Immature natural killer cell (primary cell): ENCODE data around the gene GABRA4. TPM values are rescaled to one million over a fixed set of nuclear protein-coding genes. Genes with fewer than 3 reads are reported as not detected.
A peak's percentile ranks its signal among the peaks of the same experiment; 100 is the strongest.

ENCODE experiments used
- DNase-seq, 3 donors: peaks; one replicate each; pipeline ENCODE4 v3.0.0; 2022; ENCODE audit warnings: mixed read lengths in 1 of 3
- H3K27ac Mint-ChIP-seq, 6 donors: one replicate each; pipeline ENCODE4 v1.8.0; 2020; ENCODE audit warnings: mixed read lengths in 6 of 6, mild to moderate bottlenecking in 5 of 6, inconsistent platforms in 4 of 6, moderate library complexity in 3 of 6
- H3K27me3 Mint-ChIP-seq, 3 donors: one replicate each; pipeline ENCODE4 v1.8.0; 2020 to 2021; ENCODE audit warnings: low read depth in 3 of 3, mild to moderate bottlenecking in 3 of 3, mixed read lengths in 3 of 3, moderate library complexity in 3 of 3, inconsistent platforms in 1 of 3
- H3K36me3 Mint-ChIP-seq, 3 donors: one replicate each; pipeline ENCODE4 v1.8.0; 2020; ENCODE audit warnings: mixed read lengths in 3 of 3, inconsistent platforms in 2 of 3, mild to moderate bottlenecking in 2 of 3
- H3K4me1 Mint-ChIP-seq, 2 donors: one replicate each; pipeline ENCODE4 v1.8.0; 2020; ENCODE audit warnings: inconsistent platforms in 2 of 2, mild to moderate bottlenecking in 2 of 2, mixed read lengths in 2 of 2, moderate library complexity in 1 of 2
- H3K4me3 Mint-ChIP-seq, 5 donors: one replicate each; pipeline ENCODE4 v1.8.0; 2020; ENCODE audit warnings: mild to moderate bottlenecking in 5 of 5, mixed read lengths in 5 of 5, inconsistent platforms in 3 of 5, moderate library complexity in 3 of 5
- H3K9me3 Mint-ChIP-seq, 6 donors: one replicate each; pipeline ENCODE4 v1.8.0; 2020; ENCODE audit warnings: mild to moderate bottlenecking in 6 of 6, mixed read lengths in 6 of 6, inconsistent platforms in 4 of 6, moderate library complexity in 3 of 6
- polyA plus RNA-seq, 3 donors: library from polyadenylated mRNA; unstranded; fragments of 300-500 nt; fragmentation: Illumina TruSeq; gene quantifications; one replicate each; pipeline ENCODE4 v1.2.3, GENCODE V29; 2021

GABRA4 gene
- polyA plus RNA-seq, 3 donors from 2014 or later = not detected

DNA sequence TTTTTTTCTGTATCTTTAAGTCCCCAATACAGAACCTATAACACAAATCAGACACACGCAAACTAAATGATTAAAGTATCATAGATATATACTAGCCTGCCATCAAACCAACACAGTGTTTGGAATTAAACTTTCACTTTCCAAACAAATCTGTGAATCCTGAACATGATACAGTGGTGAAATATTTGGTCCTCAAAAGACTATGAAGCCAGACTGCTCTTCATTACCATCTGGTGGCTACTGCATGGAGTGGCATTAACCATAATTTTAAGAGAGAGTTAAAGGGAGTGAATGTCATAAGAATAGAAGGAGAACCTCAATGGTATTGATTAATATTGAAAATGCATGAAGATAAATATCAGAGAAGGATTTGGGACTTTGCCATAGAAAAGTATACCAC is 9.2 kb upstream of the GABRA4 start:
- no peak overlapping the region for H3K4me3 Mint-ChIP-seq
- no peak overlapping the region for H3K27ac Mint-ChIP-seq
- DNase-seq = no peak
- peaks cover 0 to 5% (median 3%) of the 10 kb centered on the region in 3 donors for H3K27me3 Mint-ChIP-seq
- no peaks in the 10 kb centered on the region for H3K9me3 Mint-ChIP-seq
- H3K36me3 Mint-ChIP-seq = no peaks in the 10 kb centered on the region
- H3K4me1 Mint-ChIP-seq = no peaks in the 10 kb centered on the region

DNA sequence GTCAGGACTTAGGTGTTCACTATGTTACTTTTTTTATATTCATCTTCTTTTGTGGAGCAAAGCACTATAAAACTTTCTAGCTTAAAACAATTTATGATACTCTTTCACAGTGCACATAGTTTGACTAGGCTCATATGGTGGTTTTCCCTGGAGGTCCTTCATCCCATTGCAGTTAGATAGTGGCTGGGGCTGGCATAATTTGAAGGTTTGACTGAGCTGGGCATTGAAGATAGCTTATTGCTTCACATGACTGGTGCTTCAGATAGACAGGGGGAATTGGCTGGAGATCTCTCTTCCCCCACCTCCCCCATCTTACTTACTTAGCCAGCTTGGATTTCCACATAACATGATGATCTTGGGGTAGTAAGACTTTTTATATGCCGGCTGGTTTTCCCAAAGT is 7.0 kb upstream of the GABRA4 start:
- Mint-ChIP-seq H3K9me3 (no peaks in the 10 kb centered on the region), H3K4me1 (no peaks in the 10 kb centered on the region)
- DNase-seq = no peak

DNA sequence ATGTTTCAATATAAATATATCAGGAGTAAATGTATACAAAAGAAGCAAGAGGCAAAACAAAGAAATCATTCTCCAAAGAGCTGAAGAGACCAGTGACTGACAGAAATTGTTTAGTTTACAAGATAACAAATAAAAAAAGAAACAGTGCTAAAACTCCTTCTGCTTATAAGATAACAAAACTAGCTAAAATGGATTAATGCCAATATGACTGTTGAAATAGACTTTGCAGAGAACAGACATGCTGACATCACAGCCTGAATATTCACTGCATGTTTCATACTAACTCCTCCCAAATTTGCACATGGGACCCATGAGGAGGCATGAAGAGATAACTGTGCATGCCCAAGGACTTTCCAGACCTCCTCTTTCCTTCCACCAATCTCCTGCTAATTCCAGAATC is 6.2 kb upstream of the GABRA4 start:
- H3K4me1 Mint-ChIP-seq = peaks cover 0 to 6% of the 10 kb centered on the region in 2 donors
- no peak overlapping the region for H3K27ac Mint-ChIP-seq
- no peak overlapping the region for H3K4me3 Mint-ChIP-seq
- no peak for DNase-seq
- peaks cover 0 to 11% (median 4%) of the 10 kb centered on the region in 3 donors for H3K27me3 Mint-ChIP-seq
- H3K9me3 Mint-ChIP-seq = no peaks in the 10 kb centered on the region
- H3K36me3 Mint-ChIP-seq = no peaks in the 10 kb centered on the region

More for the DNA sequence above, 7.0 kb upstream of the GABRA4 start:
- no peak overlapping the region for H3K27ac Mint-ChIP-seq
- no peak overlapping the region for H3K4me3 Mint-ChIP-seq
- H3K36me3 Mint-ChIP-seq = no peaks in the 10 kb centered on the region
- peaks cover 0 to 9% (median 3%) of the 10 kb centered on the region in 3 donors for H3K27me3 Mint-ChIP-seq

DNA sequence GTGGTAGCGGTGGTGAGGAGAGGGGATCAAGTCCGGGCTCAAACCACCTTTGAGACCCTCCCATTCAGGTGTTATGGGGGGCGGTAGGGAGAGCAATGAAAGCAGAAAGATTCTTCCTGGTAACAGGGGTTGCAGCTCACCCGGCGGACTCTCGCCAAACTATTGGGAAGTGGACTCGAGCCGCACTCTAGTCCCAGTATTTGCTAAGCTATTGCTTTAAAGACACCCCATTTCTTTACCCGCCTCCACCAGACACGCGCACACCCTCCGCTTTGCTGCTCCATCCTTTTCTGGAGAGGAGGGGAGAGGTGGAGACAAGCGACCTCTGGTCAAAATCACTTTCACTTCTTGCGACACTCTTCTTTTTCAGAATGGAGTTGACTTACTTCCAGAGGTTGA is 625 bp upstream of the GABRA4 start:
- Mint-ChIP-seq H3K4me3 (peak overlapping the region; percentile 28 to 80 (median 54)), H3K4me1 (peaks cover 21 to 28% of the 10 kb centered on the region in 2 donors), H3K9me3 (peaks cover 0 to 5% (median 0%) of the 10 kb centered on the region in 6 donors), H3K27me3 (peaks cover 15 to 19% (median 18%) of the 10 kb centered on the region in 3 donors), H3K27ac (no peak overlapping the region), H3K36me3 (no peaks in the 10 kb centered on the region)
- no peak for DNase-seq

DNA sequence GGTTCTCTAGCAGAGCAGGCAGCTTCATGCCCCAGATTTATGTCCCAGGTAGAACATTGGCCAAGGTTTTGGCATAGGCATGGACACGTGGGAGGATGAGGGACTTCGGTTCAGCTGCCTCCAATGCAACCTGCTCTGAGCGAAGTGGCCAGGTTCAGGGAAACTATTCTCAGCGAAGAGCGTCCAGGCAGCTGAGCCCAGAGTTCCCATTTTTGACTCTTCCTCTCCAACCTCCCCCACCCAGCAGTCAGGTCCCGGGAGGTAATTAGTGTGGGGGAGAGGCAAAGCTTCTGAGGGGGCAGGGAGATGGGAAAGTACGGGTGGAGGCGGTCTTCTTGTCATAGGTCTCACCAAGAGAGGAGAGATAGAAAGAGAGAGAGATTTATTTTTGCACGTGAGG is 1.0 kb downstream of the GABRA4 start:
- Mint-ChIP-seq H3K4me1 (peaks cover 21 to 28% of the 10 kb centered on the region in 2 donors), H3K36me3 (no peaks in the 10 kb centered on the region), H3K27ac (no peak overlapping the region), H3K9me3 (peaks cover 0 to 5% (median 0%) of the 10 kb centered on the region in 6 donors), H3K27me3 (peaks cover 15 to 24% (median 18%) of the 10 kb centered on the region in 3 donors), H3K4me3 (peak overlapping the region in 3 of 5 donors; percentile 12 to 67 (median 36))
- no peak for DNase-seq

DNA sequence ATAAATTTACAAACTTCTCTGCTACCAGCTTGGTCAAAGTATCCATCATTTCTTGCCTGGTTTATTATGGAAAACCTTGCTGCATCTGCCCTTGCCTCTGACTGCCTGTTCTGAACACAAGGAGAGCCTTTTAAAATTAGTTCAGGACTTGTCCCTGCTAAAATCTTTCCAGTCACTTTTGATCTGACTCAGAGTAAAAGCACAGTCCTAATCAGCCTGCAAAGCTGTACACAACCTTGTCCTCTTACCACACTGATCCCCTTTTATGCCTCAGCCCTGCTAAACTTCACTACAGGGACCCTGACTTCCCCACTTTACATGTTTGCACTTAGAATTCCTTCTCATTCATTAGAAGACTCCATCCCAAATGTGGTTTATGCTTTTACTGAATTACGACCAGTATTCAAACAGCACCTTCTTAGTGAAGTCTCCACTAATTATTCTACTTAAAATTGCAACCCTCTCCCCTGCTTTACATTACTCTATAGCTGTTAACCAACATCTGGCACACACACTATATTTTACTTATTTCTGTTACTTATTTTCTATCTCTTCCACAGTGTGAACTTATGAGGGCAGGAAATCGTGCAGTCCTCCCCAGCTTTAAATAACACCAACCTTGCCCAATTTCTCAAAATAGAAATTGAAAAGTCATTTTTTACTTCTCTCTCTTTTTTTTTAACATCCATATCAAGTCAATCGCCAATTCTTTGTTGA is 6.3 kb downstream of the GABRA4 start:
- Mint-ChIP-seq H3K27ac (no peak overlapping the region), H3K4me3 (no peak overlapping the region), H3K36me3 (no peaks in the 10 kb centered on the region), H3K27me3 (peaks cover 3 to 8% (median 6%) of the 10 kb centered on the region in 3 donors), H3K4me1 (peaks cover under 1 to 1% of the 10 kb centered on the region in 2 donors), H3K9me3 (peaks cover 0 to 1% (median 0%) of the 10 kb centered on the region in 6 donors)
- no peak for DNase-seq

DNA sequence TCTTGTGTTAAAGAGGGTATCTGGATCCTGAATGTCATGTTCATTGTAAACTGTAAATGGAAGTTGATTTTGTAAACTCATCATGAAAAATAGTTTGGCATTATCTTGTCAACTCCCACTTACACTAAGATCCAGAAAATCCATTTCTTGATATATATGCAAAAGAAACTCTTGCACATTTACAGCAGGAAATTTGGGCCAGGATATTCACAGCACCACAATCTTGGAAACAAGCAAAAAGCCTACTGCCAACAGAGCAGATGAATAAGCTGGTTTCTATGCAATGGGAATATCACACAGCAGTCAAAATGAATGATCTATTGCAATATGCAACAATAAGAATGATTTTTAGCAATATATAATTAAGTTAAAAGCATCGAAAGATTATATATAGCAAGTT is 8.6 kb downstream of the GABRA4 start:
- Mint-ChIP-seq H3K4me3 (no peak overlapping the region), H3K36me3 (no peaks in the 10 kb centered on the region), H3K27me3 (peaks cover 0 to 5% (median 0%) of the 10 kb centered on the region in 3 donors), H3K27ac (no peak overlapping the region), H3K9me3 (peaks cover 0 to 1% (median 0%) of the 10 kb centered on the region in 6 donors), H3K4me1 (no peaks in the 10 kb centered on the region)
- no peak for DNase-seq

DNA sequence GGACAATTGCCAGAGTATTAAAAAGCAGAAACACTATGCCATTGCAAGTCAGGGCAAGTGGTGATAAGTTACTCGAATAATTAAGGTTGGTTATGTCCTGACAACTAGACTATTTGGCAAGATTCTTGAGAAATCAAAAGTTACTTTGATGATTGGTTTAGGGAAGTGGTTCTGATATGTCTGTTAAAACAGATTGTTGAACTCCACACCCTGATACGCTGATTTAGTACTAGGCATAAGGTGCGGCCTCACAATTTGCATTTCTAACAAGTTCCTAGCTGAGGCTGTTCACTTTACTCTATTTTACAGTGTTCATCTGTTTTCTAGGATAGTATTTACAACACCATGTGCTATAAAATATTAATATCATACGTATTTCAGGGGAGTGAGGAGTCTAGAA is 12.5 kb downstream of the GABRA4 start:
- H3K4me1 Mint-ChIP-seq = no peaks in the 10 kb centered on the region
- DNase-seq = no peak
- H3K9me3 Mint-ChIP-seq = peaks cover 0 to 1% (median 0%) of the 10 kb centered on the region in 6 donors
- no peaks in the 10 kb centered on the region for H3K36me3 Mint-ChIP-seq
- H3K4me3 Mint-ChIP-seq = no peak overlapping the region
- no peak overlapping the region for H3K27ac Mint-ChIP-seq
- peaks cover 0 to 8% (median 3%) of the 10 kb centered on the region in 3 donors for H3K27me3 Mint-ChIP-seq

GRCh38 chr4:46979726-46980125 is 13.7 kb downstream of the GABRA4 start:
- Mint-ChIP-seq H3K27ac (no peak overlapping the region), H3K27me3 (peaks cover 0 to 8% (median 5%) of the 10 kb centered on the region in 3 donors), H3K4me1 (no peaks in the 10 kb centered on the region), H3K9me3 (peaks cover 0 to 4% (median 0%) of the 10 kb centered on the region in 6 donors), H3K4me3 (no peak overlapping the region), H3K36me3 (no peaks in the 10 kb centered on the region)
- DNase-seq = no peak

DNA sequence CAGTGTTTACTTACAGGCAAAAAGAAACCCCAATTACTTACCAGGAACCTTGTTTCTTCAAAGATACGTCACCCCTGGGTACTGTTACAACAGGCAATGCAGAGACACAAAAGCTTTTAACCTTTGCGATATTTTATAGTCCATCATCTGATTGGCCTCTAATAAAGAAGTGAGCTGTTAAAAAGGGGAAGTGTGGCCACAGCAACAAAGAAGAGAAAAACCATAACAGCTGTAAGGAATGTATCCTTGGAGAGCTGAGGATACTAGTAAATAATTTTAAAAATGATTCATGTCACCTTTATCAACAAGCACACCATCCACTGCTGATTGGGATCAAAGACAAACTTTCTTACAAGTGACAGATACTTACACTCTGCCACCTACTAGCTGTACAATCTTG is 14.1 kb downstream of the GABRA4 start:
- Mint-ChIP-seq H3K4me3 (no peak overlapping the region), H3K27me3 (peaks cover 0 to 8% (median 5%) of the 10 kb centered on the region in 3 donors), H3K36me3 (no peaks in the 10 kb centered on the region), H3K9me3 (peaks cover 0 to 4% (median 0%) of the 10 kb centered on the region in 6 donors), H3K4me1 (no peaks in the 10 kb centered on the region), H3K27ac (no peak overlapping the region)
- no peak for DNase-seq

- H3K9me3 Mint-ChIP-seq = peaks cover 0 to 4% (median 0%) of the 10 kb centered on the region in 6 donors
- no peaks in the 10 kb centered on the region for H3K36me3 Mint-ChIP-seq
- H3K4me3 Mint-ChIP-seq = no peak overlapping the region
- no peak for DNase-seq
- H3K27ac Mint-ChIP-seq = no peak overlapping the region
- peaks cover 0 to 8% (median 5%) of the 10 kb centered on the region in 3 donors for H3K27me3 Mint-ChIP-seq
- H3K4me1 Mint-ChIP-seq = no peaks in the 10 kb centered on the region
Measured at GRCh38 chr4:46977245-46977644, 16.1 kb downstream of the GABRA4 start.

GRCh38 chr4:46975812-46976553 is 17.4 kb downstream of the GABRA4 start:
- H3K9me3 Mint-ChIP-seq = peaks cover 0 to 3% (median 0%) of the 10 kb centered on the region in 6 donors
- no peaks in the 10 kb centered on the region for H3K4me1 Mint-ChIP-seq
- no peak overlapping the region for H3K27ac Mint-ChIP-seq
- DNase-seq = no peak
- H3K36me3 Mint-ChIP-seq = no peaks in the 10 kb centered on the region
- no peak overlapping the region for H3K4me3 Mint-ChIP-seq
- peaks cover 0 to 8% (median 5%) of the 10 kb centered on the region in 3 donors for H3K27me3 Mint-ChIP-seq

DNA sequence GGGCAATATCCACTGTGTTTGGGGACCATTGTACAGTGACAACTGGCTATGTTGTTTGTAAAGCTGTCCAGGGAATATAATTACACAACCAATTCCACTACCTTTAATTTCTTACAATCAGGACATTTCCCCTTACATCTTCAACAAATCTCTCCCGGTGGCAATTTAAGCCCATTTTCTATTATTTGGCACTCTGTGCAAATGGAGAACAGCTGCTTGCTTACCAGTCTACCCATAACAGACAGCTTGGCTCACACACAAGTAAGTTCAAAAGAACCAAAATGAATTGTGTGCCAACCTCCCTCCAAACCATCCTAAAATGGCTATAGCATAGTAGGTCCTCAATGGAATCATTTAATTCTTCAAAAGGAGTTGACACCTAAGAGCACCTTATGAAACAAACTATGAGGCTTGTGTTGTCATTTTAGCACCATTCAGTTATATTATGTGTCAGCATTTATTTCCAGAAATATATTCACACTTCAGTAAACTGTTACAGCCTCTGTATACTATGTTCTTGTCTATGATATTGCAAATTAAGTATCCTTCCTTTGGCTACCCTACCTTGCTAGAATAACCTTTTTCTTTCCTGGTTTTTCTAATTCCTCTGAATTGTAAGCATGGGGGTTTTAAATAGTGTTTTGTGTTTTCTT is 18.4 kb downstream of the GABRA4 start:
- Mint-ChIP-seq H3K4me1 (no peaks in the 10 kb centered on the region), H3K9me3 (peaks cover 0 to 3% (median 0%) of the 10 kb centered on the region in 6 donors), H3K4me3 (no peak overlapping the region), H3K36me3 (no peaks in the 10 kb centered on the region), H3K27ac (no peak overlapping the region), H3K27me3 (peaks cover 0 to 8% (median 5%) of the 10 kb centered on the region in 3 donors)
- DNase-seq = no peak

DNA sequence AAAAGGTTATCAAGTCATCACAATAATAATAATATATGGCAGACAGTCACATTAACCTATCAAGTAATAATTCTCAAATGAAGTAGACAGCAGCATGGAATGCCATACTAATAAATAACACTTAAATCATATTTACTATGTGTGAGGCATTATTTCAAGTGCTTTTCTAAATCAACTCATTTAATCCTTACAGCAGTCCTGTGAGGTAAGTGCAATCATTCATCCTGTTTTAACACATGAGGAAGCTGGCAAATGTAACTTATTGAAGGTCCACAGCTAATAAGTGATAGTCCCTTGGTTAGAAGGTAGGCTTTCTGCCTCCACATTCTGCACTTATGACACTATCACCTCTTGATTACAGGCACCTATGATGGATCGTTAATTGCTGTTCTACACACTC is 24.5 kb downstream of the GABRA4 start:
- DNase-seq = no peak
- Mint-ChIP-seq H3K4me3 (no peak overlapping the region), H3K27ac (no peak overlapping the region), H3K9me3 (no peaks in the 10 kb centered on the region), H3K27me3 (peaks cover 2% of the 10 kb centered on the region in 3 donors), H3K4me1 (no peaks in the 10 kb centered on the region), H3K36me3 (no peaks in the 10 kb centered on the region)
